Central memory CD8-positive, alpha-beta T cell (primary cell): ENCODE measurements around the gene CERS5.
"Not testable (repeated sequence)": the region's sequence is repeated elsewhere in the genome, so short reads cannot be mapped to it uniquely, and the experiment has no call there.

Experiments used
- ATAC-seq: fragments of 150-1000 bp; cut with Tn5 transposase; replicated peaks from 2 replicates; pipeline ENCODE4 v1.10.0; 2022; ENCODE audit warnings: mild to moderate bottlenecking, moderate FRiP score, moderate number of reproducible peaks; ENCODE audit not compliant: poor library complexity, severe bottlenecking; ENCODE audit errors: extremely low read depth
- DNase-seq, 2 donors: peaks; one replicate each; pipeline ENCODE4 v3.0.0; 2021; ENCODE audit warnings: low spot score in 2 of 2
- H3K27ac Mint-ChIP-seq: one replicate; pipeline ENCODE4 v1.8.0; 2022; ENCODE audit warnings: low read depth, mild to moderate bottlenecking, moderate library complexity, mixed read lengths
- H3K27me3 Mint-ChIP-seq: one replicate; pipeline ENCODE4 v1.8.0; 2022; ENCODE audit warnings: mixed read lengths
- H3K36me3 Mint-ChIP-seq: one replicate; pipeline ENCODE4 v1.8.0; 2022; ENCODE audit warnings: mild to moderate bottlenecking, moderate library complexity, mixed read lengths; ENCODE audit not compliant: insufficient read depth
- H3K4me1 Mint-ChIP-seq: one replicate; pipeline ENCODE4 v1.8.0; 2022; ENCODE audit warnings: mixed read lengths
- H3K4me3 Mint-ChIP-seq: one replicate; pipeline ENCODE4 v1.8.0; 2022; ENCODE audit warnings: mild to moderate bottlenecking, moderate library complexity, mixed read lengths
- H3K9me3 Mint-ChIP-seq: one replicate; pipeline ENCODE4 v1.8.0; 2022; ENCODE audit warnings: mixed read lengths

CERS5 gene

GRCh38 chr12:50184261-50184660 is 17.1 kb upstream of the CERS5 start:
- Mint-ChIP-seq H3K27ac (no peak overlapping the region), H3K36me3 (peaks cover 22% of the 10 kb centered on the region)

GRCh38 chr12:50182461-50182860 is 15.3 kb upstream of the CERS5 start:
- ATAC-seq = no peak
- H3K27ac Mint-ChIP-seq = peak overlapping the region; percentile 86

More at GRCh38 chr12:50184261-50184660, 17.1 kb upstream of the CERS5 start:
- no peaks in the 10 kb centered on the region for H3K9me3 Mint-ChIP-seq
- ATAC-seq = no peak
- H3K4me3 Mint-ChIP-seq = no peak overlapping the region
- H3K27me3 Mint-ChIP-seq = no peaks in the 10 kb centered on the region
- H3K4me1 Mint-ChIP-seq = peaks cover 6% of the 10 kb centered on the region
- DNase-seq = no peak

GRCh38 chr12:50181691-50182090 is 14.5 kb upstream of the CERS5 start:
- Mint-ChIP-seq H3K36me3 (peaks cover 27% of the 10 kb centered on the region), H3K9me3 (no peaks in the 10 kb centered on the region), H3K4me3 (no peak overlapping the region), H3K27me3 (no peaks in the 10 kb centered on the region), H3K27ac (no peak overlapping the region), H3K4me1 (no peaks in the 10 kb centered on the region)
- no peak for ATAC-seq
- DNase-seq = no peak

More at GRCh38 chr12:50182461-50182860, 15.3 kb upstream of the CERS5 start:
- H3K27me3 Mint-ChIP-seq = no peaks in the 10 kb centered on the region
- H3K9me3 Mint-ChIP-seq = no peaks in the 10 kb centered on the region
- no peak overlapping the region for H3K4me3 Mint-ChIP-seq
- DNase-seq = no peak
- H3K4me1 Mint-ChIP-seq = no peaks in the 10 kb centered on the region
- H3K36me3 Mint-ChIP-seq = peaks cover 24% of the 10 kb centered on the region

- Mint-ChIP-seq H3K36me3 (peaks cover 24% of the 10 kb centered on the region), H3K9me3 (no peaks in the 10 kb centered on the region), H3K27me3 (no peaks in the 10 kb centered on the region), H3K4me3 (no peak overlapping the region), H3K4me1 (no peaks in the 10 kb centered on the region), H3K27ac (no peak overlapping the region)
- ATAC-seq (no peak), DNase-seq (no peak)
Measured at GRCh38 chr12:50175716-50176026, 8.5 kb upstream of the CERS5 start.

- ATAC-seq (no peak), DNase-seq (no peak)
- H3K36me3 Mint-ChIP-seq = peaks cover 19% of the 10 kb centered on the region
- no peaks in the 10 kb centered on the region for H3K4me1 Mint-ChIP-seq
- no peaks in the 10 kb centered on the region for H3K27me3 Mint-ChIP-seq
- no peak overlapping the region for H3K27ac Mint-ChIP-seq
- no peaks in the 10 kb centered on the region for H3K9me3 Mint-ChIP-seq
- no peak overlapping the region for H3K4me3 Mint-ChIP-seq
Measured at GRCh38 chr12:50174971-50175715, 8.0 kb upstream of the CERS5 start.

- Mint-ChIP-seq H3K27ac (peak overlapping the region; percentile 94), H3K4me1 (peaks cover 18% of the 10 kb centered on the region), H3K27me3 (no peaks in the 10 kb centered on the region), H3K36me3 (peaks cover 11% of the 10 kb centered on the region), H3K9me3 (no peaks in the 10 kb centered on the region), H3K4me3 (peak overlapping the region; percentile 87)
- ATAC-seq (no peak), DNase-seq (peak in 1 of 2 donors; percentile 12)
Measured at GRCh38 chr12:50166799-50167048, 445 bp downstream of the CERS5 start.

- H3K36me3 Mint-ChIP-seq = peaks cover 11% of the 10 kb centered on the region
- DNase-seq (no peak), ATAC-seq (no peak)
- peak overlapping the region; percentile 47 for H3K4me3 Mint-ChIP-seq
- no peaks in the 10 kb centered on the region for H3K9me3 Mint-ChIP-seq
- peaks cover 29% of the 10 kb centered on the region for H3K4me1 Mint-ChIP-seq
- no peaks in the 10 kb centered on the region for H3K27me3 Mint-ChIP-seq
- peak overlapping the region; percentile 19 for H3K27ac Mint-ChIP-seq
Measured at GRCh38 chr12:50164963-50165362, 2.2 kb downstream of the CERS5 start.

GRCh38 chr12:50162230-50162629 is 4.9 kb downstream of the CERS5 start:
- Mint-ChIP-seq H3K4me3 (no peak overlapping the region), H3K27me3 (no peaks in the 10 kb centered on the region), H3K27ac (no peak overlapping the region), H3K36me3 (peaks cover 9% of the 10 kb centered on the region), H3K4me1 (peaks cover 42% of the 10 kb centered on the region), H3K9me3 (no peaks in the 10 kb centered on the region)
- ATAC-seq (no peak), DNase-seq (no peak)

GRCh38 chr12:50160643-50161042 is 6.5 kb downstream of the CERS5 start:
- H3K27ac Mint-ChIP-seq = peak overlapping the region; percentile 80
- H3K9me3 Mint-ChIP-seq = no peaks in the 10 kb centered on the region
- ATAC-seq (no peak), DNase-seq (no peak)
- H3K4me3 Mint-ChIP-seq = no peak overlapping the region
- H3K27me3 Mint-ChIP-seq = no peaks in the 10 kb centered on the region
- H3K4me1 Mint-ChIP-seq = peaks cover 38% of the 10 kb centered on the region
- H3K36me3 Mint-ChIP-seq = peaks cover 4% of the 10 kb centered on the region

GRCh38 chr12:50157259-50157658 is 9.9 kb downstream of the CERS5 start:
- DNase-seq (no peak), ATAC-seq (no peak)
- Mint-ChIP-seq H3K4me1 (peaks cover 31% of the 10 kb centered on the region), H3K27ac (peak overlapping the region; percentile 57), H3K4me3 (no peak overlapping the region), H3K27me3 (no peaks in the 10 kb centered on the region), H3K36me3 (peaks cover 11% of the 10 kb centered on the region), H3K9me3 (no peaks in the 10 kb centered on the region)

- Mint-ChIP-seq H3K36me3 (peaks cover 12% of the 10 kb centered on the region), H3K9me3 (no peaks in the 10 kb centered on the region), H3K27ac (peak overlapping the region; percentile 57), H3K4me3 (no peak overlapping the region), H3K4me1 (peaks cover 35% of the 10 kb centered on the region), H3K27me3 (no peaks in the 10 kb centered on the region)
- ATAC-seq (no peak), DNase-seq (no peak)
Measured at GRCh38 chr12:50156641-50157040, 10.5 kb downstream of the CERS5 start.

- Mint-ChIP-seq H3K36me3 (peaks cover 12% of the 10 kb centered on the region), H3K4me1 (peaks cover 34% of the 10 kb centered on the region)
- not testable (repeated sequence) for H3K4me3 Mint-ChIP-seq, H3K27me3 Mint-ChIP-seq, H3K27ac Mint-ChIP-seq, H3K9me3 Mint-ChIP-seq, DNase-seq, ATAC-seq
Measured at GRCh38 chr12:50154947-50155346, 12.2 kb downstream of the CERS5 start.

GRCh38 chr12:50151047-50151687 is 16.0 kb downstream of the CERS5 start:
- no peak for DNase-seq

More at GRCh38 chr12:50151047-50151687, 16.0 kb downstream of the CERS5 start:
- Mint-ChIP-seq H3K4me1 (peaks cover 19% of the 10 kb centered on the region), H3K36me3 (peaks cover 13% of the 10 kb centered on the region), H3K9me3 (no peaks in the 10 kb centered on the region), H3K4me3 (no peak overlapping the region), H3K27ac (peak overlapping the region; percentile 50), H3K27me3 (no peaks in the 10 kb centered on the region)
- no peak for ATAC-seq
